Measurements from ENCODE around the gene MAGEA9B.
"Not testable (repeated sequence)": the region's sequence is repeated elsewhere in the genome, so short reads cannot be mapped to it uniquely, and the experiment has no call there.

GRCh38 chrX:149545545-149546543 lies 41.4 kb downstream of the MAGEA9B start:
- TF ChIP-seq CTCF (IDR thresholded peaks at IDR 0.05; ENCODE audit: insufficient read depth, low read length); POLR2AphosphoS5 (IDR thresholded peaks at IDR 0.05; ENCODE audit: low read depth); SPI1 (IDR thresholded peaks at IDR 0.05; ENCODE audit: borderline replicate concordance, low read depth); REST (IDR thresholded peaks at IDR 0.05; ENCODE audit: insufficient replicate concordance, low read depth); GABPA (IDR thresholded peaks at IDR 0.05; ENCODE audit: low read depth): not testable (repeated sequence)
